Prostate gland (tissue), 2 donors: ENCODE data around the gene EDC4.

ENCODE experiments used
- CTCF ChIP-seq, 4 experiments: fragments of 200-600 bp in 2 of 4; fragments of 450-650 bp in 2 of 4; sonication (generic) in 2 of 4; IDR thresholded peaks; 1 replicate in 3 of 4; 2 replicates in 1 of 4; pipeline ENCODE4 v1.5.1; 2016 to 2019; ENCODE audit warnings: antibody characterized with exemption in 4 of 4, mild to moderate bottlenecking in 2 of 4, moderate library complexity in 2 of 4
- POLR2A ChIP-seq: fragments of 450-650 bp; IDR thresholded peaks from one replicate; pipeline ENCODE4 v1.6.1; 2016; ENCODE audit warnings: antibody characterized with exemption, mild to moderate bottlenecking

- TF ChIP-seq CTCF (IDR thresholded peaks at IDR 0.05) = no peak
- no peak for TF ChIP-seq POLR2A
These were observed 50.7 kb downstream of the EDC4 start for GRCh38 chr16:67923414-67924116.
